ENCODE data around the gene DTD1.

DTD1 gene

DNA sequence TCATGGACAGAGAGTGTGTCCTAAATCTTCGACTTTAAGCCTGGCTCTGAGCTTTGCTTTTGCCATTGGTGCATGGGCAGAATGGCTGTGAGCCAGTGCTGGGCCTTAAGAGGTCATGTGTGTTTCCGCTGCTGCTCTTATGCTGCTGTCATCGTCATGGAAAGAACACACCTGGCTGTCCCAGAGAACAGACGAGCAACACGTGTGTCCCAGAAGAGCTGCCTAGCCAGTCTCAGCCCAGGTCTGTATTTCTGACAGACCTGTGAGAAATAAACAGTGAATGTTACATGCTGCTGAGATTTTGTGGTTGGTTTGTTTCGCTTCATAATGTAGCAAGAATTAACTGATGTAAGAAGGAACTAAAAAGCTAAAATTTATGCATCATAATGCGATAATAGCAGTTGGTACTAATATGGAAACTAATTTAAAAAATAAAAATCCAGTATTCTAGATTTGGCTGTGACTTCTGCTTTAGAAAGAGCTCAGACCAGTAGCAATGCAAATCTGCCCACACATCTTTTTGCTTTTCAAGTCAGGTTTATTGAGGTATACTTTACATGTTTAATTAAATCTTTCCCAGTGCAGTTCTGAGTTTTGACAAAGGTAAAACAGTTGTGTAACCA lies 214.3 kb downstream of the DTD1 start:
- DNase-seq: no peak

DNA sequence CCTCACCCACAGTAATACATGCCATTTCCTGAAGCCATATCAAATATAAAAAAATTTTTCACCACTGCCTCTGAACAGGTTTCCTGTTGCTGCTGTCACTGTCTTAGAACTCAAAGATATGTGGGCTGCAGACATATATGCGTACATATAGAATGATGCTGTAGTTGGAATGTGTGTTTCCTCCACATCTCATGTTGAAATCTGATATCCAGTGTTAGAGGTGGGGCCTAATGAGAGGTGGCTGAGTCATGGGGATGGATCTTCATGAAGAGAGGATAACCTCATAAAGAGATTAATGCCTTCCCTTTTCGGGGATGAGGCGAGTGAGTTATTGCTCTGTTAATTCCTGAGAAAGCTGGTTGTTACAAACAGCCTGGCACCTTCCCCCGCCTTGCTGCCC lies 218.0 kb downstream of the DTD1 start:
- DNase-seq: no peak

DNA sequence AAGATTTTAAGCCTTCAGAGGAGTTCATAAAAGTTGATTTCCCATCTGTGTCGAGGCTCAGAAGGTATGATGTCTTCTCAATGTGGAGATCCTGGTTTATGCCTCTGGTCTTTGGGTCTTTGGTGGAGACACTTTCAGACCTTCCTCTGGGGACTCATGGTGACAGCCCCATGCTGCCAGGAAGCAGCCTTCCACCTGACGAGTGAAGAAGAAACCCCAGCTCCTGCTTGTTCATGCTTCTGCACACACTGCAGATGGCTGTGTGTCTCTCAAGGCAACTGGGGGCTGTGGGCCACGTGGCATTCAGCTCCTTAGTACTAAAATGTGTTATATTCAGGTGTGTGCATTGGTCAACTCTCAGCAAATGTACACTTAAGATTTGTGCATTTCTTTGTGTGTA lies 220.9 kb downstream of the DTD1 start:
- no peak for DNase-seq

DNA sequence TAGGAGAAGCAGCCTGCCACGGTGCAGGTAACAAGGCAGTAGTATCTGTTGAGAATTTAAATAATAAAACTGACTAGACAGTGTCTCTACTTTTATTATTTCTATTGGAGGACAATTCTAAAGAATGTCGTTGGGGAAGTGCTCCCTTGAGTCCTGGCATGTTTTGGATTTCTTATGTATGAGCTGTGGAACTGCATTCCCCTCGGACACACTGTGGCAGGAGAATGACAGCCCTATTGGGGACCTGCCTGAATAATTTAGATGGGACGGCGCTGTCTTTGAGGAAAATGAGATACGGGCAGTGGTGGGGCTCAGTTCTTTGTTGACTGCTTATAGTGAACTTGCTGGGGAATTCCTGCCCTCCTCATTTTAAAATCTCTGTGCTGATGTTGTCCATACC lies 223.3 kb downstream of the DTD1 start:
- no peak for DNase-seq

DNA sequence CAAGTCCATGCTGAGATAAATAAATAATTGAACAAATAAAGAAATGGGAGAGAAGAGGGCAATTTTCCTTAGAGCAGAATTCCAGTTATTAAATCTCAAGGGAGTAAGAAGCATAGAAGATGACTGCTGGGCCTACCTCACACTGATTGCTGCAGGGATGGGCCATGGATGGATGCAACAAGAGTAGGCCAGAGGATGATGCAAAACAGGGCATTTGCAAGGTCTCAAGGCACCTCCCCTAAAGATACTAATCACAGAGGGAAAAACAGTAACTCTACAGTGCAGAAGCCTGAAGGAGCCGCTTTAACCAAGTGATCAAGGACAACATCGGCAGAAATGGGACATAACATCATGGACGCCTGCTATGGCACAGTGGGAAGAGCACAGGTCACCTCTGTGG lies 224.1 kb downstream of the DTD1 start:
- no peak for DNase-seq

DNA sequence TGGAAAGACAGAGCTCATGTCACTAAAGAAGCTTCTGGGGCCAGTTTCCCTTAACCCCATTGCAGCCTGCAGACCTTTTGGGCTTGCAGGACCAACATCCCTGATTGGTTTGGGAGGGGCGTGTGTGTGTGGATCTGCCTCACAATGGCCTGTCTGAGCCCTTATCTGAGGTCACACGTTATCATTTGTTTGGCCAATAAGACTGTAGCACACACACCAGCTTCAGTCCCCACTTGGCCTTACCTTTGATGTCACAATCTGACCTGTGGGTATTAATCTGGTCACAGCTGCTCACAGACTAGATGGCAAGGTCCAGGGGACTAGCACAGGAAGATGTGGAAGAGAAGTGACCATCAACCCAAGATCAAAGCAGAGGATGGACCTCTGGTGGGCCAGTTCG lies 225.6 kb downstream of the DTD1 start, which contains the start of gene SCP2D1:
Gene SCP2D1, plus strand, starts transcription at position 301 of the 400 bp plus-strand sequence. Its CDS starts 33 bp downstream, at position 334.
- DNase-seq: no peak

DNA sequence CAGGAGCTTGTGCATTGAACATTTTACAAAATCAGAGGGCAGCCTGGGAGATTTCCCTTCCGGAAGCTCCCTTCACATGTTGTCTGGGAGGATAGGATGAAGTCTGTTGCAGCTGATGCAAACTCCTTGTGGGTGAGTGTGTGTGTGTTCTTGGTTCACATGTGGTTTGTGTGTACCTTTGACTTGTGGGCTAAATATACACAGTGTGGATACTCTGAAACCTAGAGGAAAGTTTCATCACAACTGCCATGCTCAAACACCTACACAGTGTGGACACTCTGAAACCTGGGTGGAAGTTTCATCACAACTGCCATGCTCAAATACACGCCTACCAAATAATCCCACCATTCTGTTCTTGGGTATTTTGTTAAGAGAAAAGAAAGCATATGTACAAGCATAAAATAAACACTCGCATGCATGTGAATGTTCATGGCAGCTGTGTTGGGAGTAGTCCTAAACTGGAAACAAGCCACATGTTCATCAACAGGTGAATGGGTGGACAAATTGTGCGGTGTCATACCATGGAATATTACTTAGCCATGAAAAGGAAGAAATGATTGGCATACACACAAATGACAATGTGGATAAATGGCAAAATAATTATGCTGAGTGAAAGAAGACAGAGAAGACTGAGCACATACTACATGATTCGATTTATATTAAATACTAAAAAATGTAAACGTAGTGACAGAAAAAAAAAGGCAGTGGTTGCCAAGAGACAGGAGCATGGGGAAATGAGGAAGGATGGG lies 227.5 kb downstream of the DTD1 start:
- DNase-seq: no peak

Data from activated CD4-positive, alpha-beta T cell treated with anti-CD3 and anti-CD28 coated beads, Interleukin-10, Interleukin-2, amounts not matched to agents 100 ng/mL and 50 ng/mL, durations not matched to agents 16 hours and 8 hours (primary cell).